H1 (cell line): ENCODE data around the gene TGFBR2. TPM values are rescaled to one million over a fixed set of nuclear protein-coding genes. Genes with fewer than 3 reads are reported as not detected.

Experiments
- CBX8 ChIP-seq: fragments of 300-800, 300-1000 bp; sonication (generic); IDR thresholded peaks from 2 replicates; pipeline ENCODE4 v1.7.1; 2016; ENCODE audit warnings: low read depth, low read length, borderline replicate concordance
- polyA plus RNA-seq, 7 experiments: library from polyadenylated mRNA; depleted of rRNA in 3 of 7; stranded (reverse) in 5 of 7; unstranded in 2 of 7; fragments of >200 nt in 5 of 7; fragments of 200-250 nt in 2 of 7; gene quantifications; 1 replicate in 5 of 7; 2 replicates in 1 of 7; 4 replicates in 1 of 7; pipeline versions ENCODE4 v1.2.1 to v1.2.3, GENCODE V29; 2011 to 2013; ENCODE audit warnings: missing spikeins in 2 of 7, mixed read lengths in 2 of 7
- total RNA-seq: library from RNA; stranded (reverse); fragmentation: NEBNext Ultra II Directional; extraction: Animal tissue kit (Norgen Biotek cat#: 25700); gene quantifications from 2 replicates; pipeline ENCODE4 v1.2.1, GENCODE V29; 2021
- TF ChIP-seq, protein P1 (sequence below), 3 experiments: IDR thresholded peaks; 1 replicate in 2 of 3; 2 replicates in 1 of 3; pipeline versions ENCODE4 v1.5.1 to v1.6.1; 2011; ENCODE audit warnings: low read length in 3 of 3, mild to moderate bottlenecking in 3 of 3, inconsistent platforms in 2 of 3, low read depth in 1 of 3, moderate library complexity in 1 of 3; ENCODE audit not compliant: insufficient read depth in 1 of 3; ENCODE audit errors: control extremely low read depth in 1 of 3

Gene TGFBR2
- total and polyA plus RNA-seq, 2 of the 8 experiments (the other 6 are each of a cell fraction or from before 2014, with no cell fraction given) = 4.2 to 7.4 TPM

DNA sequence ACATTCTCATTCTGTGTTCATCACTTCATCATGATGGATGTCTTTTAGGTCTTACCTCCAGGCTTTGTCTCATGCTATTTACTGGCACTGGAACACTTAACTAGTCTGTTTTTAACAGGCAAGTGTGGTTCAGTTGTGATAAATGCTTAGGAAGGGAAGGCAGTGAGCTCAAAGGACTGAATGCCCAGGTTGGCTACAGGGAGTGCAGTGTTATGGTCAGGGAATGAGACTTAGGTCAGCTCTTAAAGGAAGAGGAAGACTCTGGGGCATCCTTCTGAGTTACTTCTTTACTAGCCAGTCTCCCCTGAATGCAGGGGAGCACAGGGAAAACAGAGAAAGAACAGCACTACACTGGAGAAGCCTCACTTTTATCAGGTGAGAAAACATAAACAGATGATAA is 72.6 kb downstream of the TGFBR2 start (continued):
- TF ChIP-seq, protein P1, sequence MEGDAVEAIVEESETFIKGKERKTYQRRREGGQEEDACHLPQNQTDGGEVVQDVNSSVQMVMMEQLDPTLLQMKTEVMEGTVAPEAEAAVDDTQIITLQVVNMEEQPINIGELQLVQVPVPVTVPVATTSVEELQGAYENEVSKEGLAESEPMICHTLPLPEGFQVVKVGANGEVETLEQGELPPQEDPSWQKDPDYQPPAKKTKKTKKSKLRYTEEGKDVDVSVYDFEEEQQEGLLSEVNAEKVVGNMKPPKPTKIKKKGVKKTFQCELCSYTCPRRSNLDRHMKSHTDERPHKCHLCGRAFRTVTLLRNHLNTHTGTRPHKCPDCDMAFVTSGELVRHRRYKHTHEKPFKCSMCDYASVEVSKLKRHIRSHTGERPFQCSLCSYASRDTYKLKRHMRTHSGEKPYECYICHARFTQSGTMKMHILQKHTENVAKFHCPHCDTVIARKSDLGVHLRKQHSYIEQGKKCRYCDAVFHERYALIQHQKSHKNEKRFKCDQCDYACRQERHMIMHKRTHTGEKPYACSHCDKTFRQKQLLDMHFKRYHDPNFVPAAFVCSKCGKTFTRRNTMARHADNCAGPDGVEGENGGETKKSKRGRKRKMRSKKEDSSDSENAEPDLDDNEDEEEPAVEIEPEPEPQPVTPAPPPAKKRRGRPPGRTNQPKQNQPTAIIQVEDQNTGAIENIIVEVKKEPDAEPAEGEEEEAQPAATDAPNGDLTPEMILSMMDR (IDR thresholded peaks at IDR 0.05; ENCODE audit: control extremely low read depth in 1 of 3, insufficient read depth in 1 of 3, low read depth in 1 of 3, low read length in 3 of 3) = no peak
- no peak for TF ChIP-seq CBX8
